ENCODE measurements around the gene PAX6.

The PAX6 gene

GRCh38 chr11:31802000-31802551, 9.0 kb downstream of the PAX6 start:
- ATAC-seq = no peak
- TF ChIP-seq ZFP3 (CRISPR knock-in tag; IDR thresholded peaks at IDR 0.05) (no peak), ZNF8 (CRISPR knock-in tag; IDR thresholded peaks at IDR 0.05) (no peak), PATZ1 (CRISPR knock-in tag; IDR thresholded peaks at IDR 0.05; ENCODE audit: borderline replicate concordance) (no peak), ZC3H10 (CRISPR knock-in tag; IDR thresholded peaks at IDR 0.05) (no peak), CSDC2 (CRISPR knock-in tag; IDR thresholded peaks at IDR 0.05) (no peak), CSRNP3 (CRISPR knock-in tag; IDR thresholded peaks at IDR 0.05) (no peak), TCF4 (CRISPR knock-in tag; IDR thresholded peaks at IDR 0.05; ENCODE audit: borderline replicate concordance) (no peak), ARNTL (CRISPR knock-in tag; IDR thresholded peaks at IDR 0.05; ENCODE audit: borderline replicate concordance, low read depth) (no peak), ZFP30 (CRISPR knock-in tag; IDR thresholded peaks at IDR 0.05) (no peak), RARB (CRISPR knock-in tag; IDR thresholded peaks at IDR 0.05) (no peak), ZNF565 (CRISPR knock-in tag; conservative IDR thresholded peaks at IDR 0.05; ENCODE audit: low read depth) (no peak), ESRRG (CRISPR knock-in tag; IDR thresholded peaks at IDR 0.05) (no peak), TOX (CRISPR knock-in tag; IDR thresholded peaks at IDR 0.05; ENCODE audit: borderline replicate concordance) (no peak), BACH2 (CRISPR knock-in tag; IDR thresholded peaks at IDR 0.05; ENCODE audit: borderline replicate concordance) (no peak), TSHZ2 (CRISPR knock-in tag; IDR thresholded peaks at IDR 0.05) (no peak), GLIS3 (CRISPR knock-in tag; IDR thresholded peaks at IDR 0.05) (no peak), ISL1 (CRISPR knock-in tag; IDR thresholded peaks at IDR 0.05) (no peak)

- no peak for ATAC-seq
- TF ChIP-seq SNAI2 (CRISPR knock-in tag; IDR thresholded peaks at IDR 0.05) (no peak), GLIS3 (CRISPR knock-in tag; IDR thresholded peaks at IDR 0.05) (no peak), CSRNP3 (CRISPR knock-in tag; IDR thresholded peaks at IDR 0.05) (no peak), ESRRG (CRISPR knock-in tag; IDR thresholded peaks at IDR 0.05) (no peak), CREB5 (CRISPR knock-in tag; IDR thresholded peaks at IDR 0.05; ENCODE audit: low read depth) (no peak), OSR1 (CRISPR knock-in tag; IDR thresholded peaks at IDR 0.05) (no peak), PATZ1 (CRISPR knock-in tag; IDR thresholded peaks at IDR 0.05; ENCODE audit: borderline replicate concordance) (no peak)
These were observed 9.8 kb downstream of the PAX6 start for GRCh38 chr11:31801298-31801702.
